ENCODE results near the gene ENPP7. TPM values are rescaled to one million over a fixed set of nuclear protein-coding genes. Genes with fewer than 3 reads are reported as not detected.

Gene ENPP7
- total RNA-seq, 4 donors from 2014 or later, result not detected

GRCh38 chr17:79741751-79742588 is 11.2 kb downstream of the ENPP7 start:
- peak overlapping the region in 2 of 4 donors; percentile 4 to 25 for H3K4me3 ChIP-seq
- H3K4me1 ChIP-seq, result peaks cover 9 to 13% (median 13%) of the 10 kb centered on the region in 4 donors
- DNase-seq (ENCODE audit: extremely low spot score), result no peak
- peaks cover 0 to 80% (median 27%) of the 10 kb centered on the region in 4 donors for H3K27me3 ChIP-seq
- TF ChIP-seq POLR2AphosphoS5 (IDR thresholded peaks at IDR 0.05), result peak in 1 of 2 donors; percentile 32
- no peak for TF ChIP-seq EP300 (IDR thresholded peaks at IDR 0.05)
- peak; percentile 77 to 100 (median 82) for TF ChIP-seq CTCF (IDR thresholded peaks at IDR 0.05)
- no peak overlapping the region for H3K27ac ChIP-seq (replicated peaks in 1 of 4)
- no peaks in the 10 kb centered on the region for H3K9me3 ChIP-seq
- intact Hi-C loops (cut with DNase I), result loop anchor here (2.0 kb wide), 1 partner anchor 249 kb away; no protein-coding TSS in a partner anchor
- H3K36me3 ChIP-seq, result no peaks in the 10 kb centered on the region
- 22% methylated on average over 26 of the region's 53 CpGs for WGBS

- TF ChIP-seq CTCF (IDR thresholded peaks at IDR 0.05) (no peak), EP300 (IDR thresholded peaks at IDR 0.05) (no peak), POLR2AphosphoS5 (IDR thresholded peaks at IDR 0.05) (no peak), POLR2A (IDR thresholded peaks at IDR 0.05; ENCODE audit: low read depth) (no peak)
- Histone ChIP-seq H3K4me3 (no peak overlapping the region), H3K27ac (replicated peaks in 1 of 4) (no peak overlapping the region), H3K36me3 (no peaks in the 10 kb centered on the region), H3K27me3 (peaks cover 0 to 80% (median 33%) of the 10 kb centered on the region in 4 donors), H3K4me1 (peaks cover 12 to 18% (median 18%) of the 10 kb centered on the region in 4 donors), H3K9me3 (no peaks in the 10 kb centered on the region)
- WGBS, result 100% methylated on average over 1 of the region's 1 CpG
- DNase-seq (ENCODE audit: extremely low spot score), result no peak
- intact Hi-C loops (cut with DNase I), result no loop called here
Measured at GRCh38 chr17:79742589-79742918, 11.8 kb downstream of the ENPP7 start.

GRCh38 chr17:79742951-79743476 is 12.3 kb downstream of the ENPP7 start:
- peaks cover 0 to 80% (median 38%) of the 10 kb centered on the region in 4 donors for H3K27me3 ChIP-seq
- H3K36me3 ChIP-seq, result no peaks in the 10 kb centered on the region
- H3K27ac ChIP-seq (replicated peaks in 1 of 4), result no peak overlapping the region
- peaks cover 14 to 23% (median 23%) of the 10 kb centered on the region in 4 donors for H3K4me1 ChIP-seq
- TF ChIP-seq EP300 (IDR thresholded peaks at IDR 0.05), result no peak
- TF ChIP-seq POLR2AphosphoS5 (IDR thresholded peaks at IDR 0.05), result no peak
- no peak for TF ChIP-seq CTCF (IDR thresholded peaks at IDR 0.05)
- no peak for TF ChIP-seq POLR2A (IDR thresholded peaks at IDR 0.05; ENCODE audit: low read depth)
- no peaks in the 10 kb centered on the region for H3K9me3 ChIP-seq
- intact Hi-C loops (cut with DNase I), result no loop called here
- 100% methylated on average over 1 of the region's 7 CpGs for WGBS
- H3K4me3 ChIP-seq, result no peak overlapping the region
- no peak for DNase-seq (ENCODE audit: extremely low spot score)

- Histone ChIP-seq H3K4me1 (peaks cover 14 to 29% (median 28%) of the 10 kb centered on the region in 4 donors), H3K36me3 (no peaks in the 10 kb centered on the region), H3K9me3 (no peaks in the 10 kb centered on the region), H3K27ac (replicated peaks in 1 of 4) (no peak overlapping the region), H3K27me3 (peaks cover 0 to 80% (median 44%) of the 10 kb centered on the region in 4 donors), H3K4me3 (no peak overlapping the region)
- no peak for DNase-seq (ENCODE audit: extremely low spot score)
- TF ChIP-seq CTCF (IDR thresholded peaks at IDR 0.05) (no peak), POLR2A (IDR thresholded peaks at IDR 0.05; ENCODE audit: low read depth) (no peak), EP300 (IDR thresholded peaks at IDR 0.05) (no peak), POLR2AphosphoS5 (IDR thresholded peaks at IDR 0.05) (no peak)
- intact Hi-C loops (cut with DNase I), result no loop called here
- 95% methylated on average over 5 of the region's 5 CpGs for WGBS
Measured at GRCh38 chr17:79743614-79744013, 12.9 kb downstream of the ENPP7 start.
